Measurements from ENCODE around the gene KRTAP5-3. TPM values are rescaled to one million over a fixed set of nuclear protein-coding genes. Genes with fewer than 3 reads are reported as not detected.
"Not testable (repeated sequence)": the region's sequence is repeated elsewhere in the genome, so short reads cannot be mapped to it uniquely, and the experiment has no call there.

KRTAP5-3 gene
- total RNA-seq, 2 experiments from 2014 or later: not detected

GRCh38 chr11:1628506-1629325 is 20.5 kb upstream of the KRTAP5-3 start:
- POLR2A ChIA-PET: no interaction called here
- CTCF ChIA-PET: interaction anchor here (0.7 to 3.4 kb wide), 4 partner anchors 9 to 203 kb away, joined by 3 to 19 read pairs (median 4); no protein-coding TSS in a partner anchor

GRCh38 chr11:1625541-1625940 is 17.3 kb upstream of the KRTAP5-3 start:
- ChIA-PET POLR2A (no interaction called here), CTCF (interaction anchor here (1.5 kb wide), 1 partner anchor 213 kb away, joined by 3 read pairs; the partner anchor contains the start of gene TNNI2)

GRCh38 chr11:1624621-1625020 is 16.4 kb upstream of the KRTAP5-3 start:
- ChIA-PET POLR2A (no interaction called here), CTCF (interaction anchor here (1.2 to 1.5 kb wide), 3 partner anchors 9 to 214 kb away, joined by 3 to 4 read pairs (median 4); partner anchors contain the start of gene TNNI2)

- ChIA-PET POLR2A (no interaction called here), CTCF (interaction anchor here (1.2 to 1.5 kb wide), 2 partner anchors 10 to 77 kb away, joined by 4 read pairs; no protein-coding TSS in a partner anchor)
Observed at GRCh38 chr11:1623716-1624115, 15.5 kb upstream of the KRTAP5-3 start.

GRCh38 chr11:1622086-1622485 is 13.8 kb upstream of the KRTAP5-3 start, which contains the start of gene KRTAP5-4:
Gene KRTAP5-4 (minus strand): TSS chr11:1622138. CDS start chr11:1622093, 45 bp downstream.
- ChIA-PET CTCF (interaction anchor here (0.6 kb wide), 1 partner anchor 47 kb away, joined by 3 read pairs; no protein-coding TSS in a partner anchor), POLR2A (no interaction called here)

- POLR2A ChIA-PET: no interaction called here
Observed at GRCh38 chr11:1619449-1619848, 11.2 kb upstream of the KRTAP5-3 start.

GRCh38 chr11:1618231-1618630 is 10.0 kb upstream of the KRTAP5-3 start:
- ChIA-PET POLR2A (no interaction called here), CTCF (interaction anchor here (1.1 kb wide), 1 partner anchor 76 kb away, joined by 3 read pairs; no protein-coding TSS in a partner anchor)

More at GRCh38 chr11:1619449-1619848, 11.2 kb upstream of the KRTAP5-3 start:
- CTCF ChIA-PET: interaction anchor here (1.4 kb wide), 1 partner anchor 74 kb away, joined by 5 read pairs; no protein-coding TSS in a partner anchor

GRCh38 chr11:1607901-1608300 is 362 bp downstream of the KRTAP5-3 start:
- CTCF ChIA-PET: not testable (repeated sequence)

GRCh38 chr11:1607156-1607845 is 962 bp downstream of the KRTAP5-3 start:
- CTCF ChIA-PET, POLR2A ChIA-PET: not testable (repeated sequence)

More at GRCh38 chr11:1607901-1608300, 362 bp downstream of the KRTAP5-3 start:
- POLR2A ChIA-PET: not testable (repeated sequence)

GRCh38 chr11:1605923-1606322 is 2.3 kb downstream of the KRTAP5-3 start:
- POLR2A ChIA-PET, CTCF ChIA-PET: not testable (repeated sequence)

- POLR2A ChIA-PET: no interaction called here
- CTCF ChIA-PET: no interaction called here
Observed at GRCh38 chr11:1604711-1605110, 3.6 kb downstream of the KRTAP5-3 start.

- POLR2A ChIA-PET: no interaction called here
Observed at GRCh38 chr11:1604181-1604580, 4.1 kb downstream of the KRTAP5-3 start.

GRCh38 chr11:1603629-1604028 is 4.6 kb downstream of the KRTAP5-3 start:
- CTCF ChIA-PET: no interaction called here
- POLR2A ChIA-PET: no interaction called here

More at GRCh38 chr11:1604181-1604580, 4.1 kb downstream of the KRTAP5-3 start:
- CTCF ChIA-PET: no interaction called here

GRCh38 chr11:1601663-1602062 is 6.6 kb downstream of the KRTAP5-3 start:
- CTCF ChIA-PET, POLR2A ChIA-PET: not testable (repeated sequence)

GRCh38 chr11:1600626-1601025 is 7.6 kb downstream of the KRTAP5-3 start:
- POLR2A ChIA-PET: no interaction called here

GRCh38 chr11:1598816-1599215 is 9.4 kb downstream of the KRTAP5-3 start:
- CTCF ChIA-PET: interaction anchor here (0.6 kb wide), 1 partner anchor 11 kb away, joined by 4 read pairs; no protein-coding TSS in a partner anchor

More at GRCh38 chr11:1600626-1601025, 7.6 kb downstream of the KRTAP5-3 start:
- CTCF ChIA-PET: interaction anchor here (1.6 kb wide), 1 partner anchor 11 kb away, joined by 3 read pairs; no protein-coding TSS in a partner anchor

GRCh38 chr11:1598406-1598805 is 9.9 kb downstream of the KRTAP5-3 start:
- POLR2A ChIA-PET: interaction anchor here (0.6 kb wide), 1 partner anchor 76 kb away, joined by 7 read pairs; no protein-coding TSS in a partner anchor
- CTCF ChIA-PET: interaction anchor here (0.6 kb wide), 1 partner anchor 11 kb away, joined by 4 read pairs; no protein-coding TSS in a partner anchor

More at GRCh38 chr11:1598816-1599215, 9.4 kb downstream of the KRTAP5-3 start:
- POLR2A ChIA-PET: no interaction called here

- CTCF ChIA-PET: interaction anchor here (1.2 kb wide), 1 partner anchor 33 kb away, joined by 3 read pairs; no protein-coding TSS in a partner anchor
- POLR2A ChIA-PET: interaction anchor here (0.6 kb wide), 1 partner anchor 76 kb away, joined by 7 read pairs; no protein-coding TSS in a partner anchor
Observed at GRCh38 chr11:1597994-1598380, 10.3 kb downstream of the KRTAP5-3 start, which contains the start of gene KRTAP5-2. Gene KRTAP5-2 (minus strand): TSS chr11:1598294. CDS start chr11:1598250, 44 bp downstream.

GRCh38 chr11:1597331-1597993 is 10.8 kb downstream of the KRTAP5-3 start:
- POLR2A ChIA-PET: interaction anchor here (0.6 kb wide), 1 partner anchor 75 kb away, joined by 7 read pairs; no protein-coding TSS in a partner anchor
- CTCF ChIA-PET: interaction anchor here (1.2 kb wide), 1 partner anchor 33 kb away, joined by 3 read pairs; no protein-coding TSS in a partner anchor

All from activated CD8-positive, alpha-beta memory T cell treated with anti-CD3 and anti-CD28 coated beads for 36 hours (primary cell).